ENCODE data around the gene XRCC5.

XRCC5 gene

DNA sequence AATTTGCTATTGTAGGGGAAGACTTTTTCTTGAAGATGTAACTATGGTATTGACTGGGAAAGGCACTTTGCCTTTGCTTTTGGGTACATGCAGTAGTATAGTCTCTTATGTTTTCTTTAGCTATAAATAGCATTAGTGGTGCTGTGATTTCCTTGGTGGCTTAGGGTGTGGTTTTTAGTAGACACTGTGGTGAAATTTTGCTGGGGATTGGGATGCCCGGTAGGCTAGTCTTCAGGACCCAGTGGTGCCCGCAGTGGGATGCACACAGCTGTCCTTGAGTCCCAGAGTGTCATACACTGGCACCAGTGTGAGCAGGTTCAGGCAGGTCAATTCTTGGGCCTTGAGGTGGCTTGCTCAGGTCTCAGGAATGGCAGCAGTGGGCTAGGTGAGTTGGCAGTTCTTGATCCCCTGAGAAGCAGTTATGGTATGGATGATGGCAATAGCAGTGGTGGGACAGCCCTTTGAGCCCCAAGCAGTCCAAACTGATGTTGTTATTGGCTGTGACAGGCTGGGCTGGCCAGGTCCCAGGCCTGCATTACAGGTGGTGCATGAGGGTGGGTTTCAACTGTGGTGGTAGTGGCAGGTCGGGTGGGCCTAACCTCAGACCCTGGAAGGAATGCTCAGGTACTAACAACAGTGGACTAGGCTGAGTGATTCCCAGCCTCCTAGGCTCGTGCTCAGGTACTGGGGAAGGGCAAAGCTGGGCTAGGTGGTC is 124.3 kb downstream of the XRCC5 start:
- no peak overlapping the region for H3K4me3 ChIP-seq (ENCODE audit: low read depth, low read length)
- no peak for TF ChIP-seq CTCF (IDR thresholded peaks at IDR 0.05; ENCODE audit: borderline replicate concordance, insufficient read depth, low read depth, low read length)

DNA sequence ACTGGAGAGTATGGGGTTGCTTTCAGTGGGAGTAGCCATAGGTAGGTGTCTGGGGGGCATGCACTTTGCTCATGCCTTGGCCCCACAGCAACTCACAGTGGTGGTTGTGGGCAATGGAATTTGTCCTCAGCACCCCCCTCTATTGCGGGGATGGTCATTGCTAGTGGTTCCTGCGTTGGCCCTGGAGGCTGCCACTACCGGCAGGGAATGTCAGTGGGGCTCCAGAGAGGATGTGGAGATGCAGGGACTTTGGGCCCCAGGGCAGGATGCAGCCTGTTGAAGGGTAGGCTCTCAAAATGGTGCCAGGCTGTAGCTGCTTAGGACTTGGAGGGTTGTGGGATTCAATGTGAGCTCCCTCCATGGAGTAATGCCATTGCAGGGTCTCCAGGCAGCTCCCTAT is 125.0 kb downstream of the XRCC5 start:
- TF ChIP-seq CTCF (IDR thresholded peaks at IDR 0.05; ENCODE audit: borderline replicate concordance, insufficient read depth, low read depth, low read length): no peak

DNA sequence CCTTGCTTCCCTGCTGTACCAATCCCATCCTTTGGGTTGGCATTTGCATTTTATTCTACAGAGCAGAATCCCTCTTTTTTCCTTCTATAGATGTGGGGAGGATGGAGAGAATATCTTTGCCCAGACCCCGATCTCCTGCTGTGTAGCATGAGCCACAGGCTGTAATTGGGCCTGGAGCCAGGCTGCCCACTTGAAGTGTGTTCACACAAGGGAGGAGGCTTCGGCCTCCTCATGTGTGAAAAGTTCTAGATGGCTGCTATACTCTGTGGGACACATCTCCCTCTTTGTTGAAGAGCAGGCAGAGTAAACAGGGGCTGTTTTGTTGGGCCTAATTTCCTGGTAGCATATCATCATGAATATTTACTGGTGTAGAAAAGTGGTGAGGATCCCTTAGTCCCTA is 126.3 kb downstream of the XRCC5 start:
- H3K4me3 ChIP-seq (ENCODE audit: low read depth, low read length): no peak overlapping the region
- TF ChIP-seq CTCF (IDR thresholded peaks at IDR 0.05; ENCODE audit: borderline replicate concordance, insufficient read depth, low read depth, low read length): no peak

More for the DNA sequence above, 125.0 kb downstream of the XRCC5 start:
- H3K4me3 ChIP-seq (ENCODE audit: low read depth, low read length): no peak overlapping the region

- no peak for TF ChIP-seq CTCF (IDR thresholded peaks at IDR 0.05; ENCODE audit: borderline replicate concordance, insufficient read depth, low read depth, low read length)
- no peak overlapping the region for H3K4me3 ChIP-seq (ENCODE audit: low read depth, low read length)
Measured at GRCh38 chr2:216235896-216236295, 126.7 kb downstream of the XRCC5 start.

DNA sequence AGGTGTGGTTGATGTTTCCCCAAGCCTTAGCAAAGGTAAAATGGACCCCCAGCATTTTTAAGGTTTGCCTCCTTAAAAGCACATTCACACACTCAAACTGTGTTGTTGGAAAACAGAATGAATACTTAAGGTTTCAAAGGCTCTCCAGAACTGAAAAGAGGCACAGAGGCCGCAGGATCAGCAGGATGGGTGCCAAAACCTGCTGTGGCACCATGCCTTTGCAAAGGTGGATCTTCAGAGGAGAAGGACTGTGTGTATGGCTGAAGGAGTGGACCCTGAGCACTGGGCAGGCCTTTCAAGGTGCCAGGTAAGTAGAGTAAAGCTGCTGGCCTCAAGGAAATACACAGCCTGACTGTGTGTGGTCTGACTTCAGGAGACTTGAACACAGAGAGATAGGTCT is 127.3 kb downstream of the XRCC5 start:
- TF ChIP-seq CTCF (IDR thresholded peaks at IDR 0.05; ENCODE audit: borderline replicate concordance, insufficient read depth, low read depth, low read length): no peak
- H3K4me3 ChIP-seq (ENCODE audit: low read depth, low read length): no peak overlapping the region

DNA sequence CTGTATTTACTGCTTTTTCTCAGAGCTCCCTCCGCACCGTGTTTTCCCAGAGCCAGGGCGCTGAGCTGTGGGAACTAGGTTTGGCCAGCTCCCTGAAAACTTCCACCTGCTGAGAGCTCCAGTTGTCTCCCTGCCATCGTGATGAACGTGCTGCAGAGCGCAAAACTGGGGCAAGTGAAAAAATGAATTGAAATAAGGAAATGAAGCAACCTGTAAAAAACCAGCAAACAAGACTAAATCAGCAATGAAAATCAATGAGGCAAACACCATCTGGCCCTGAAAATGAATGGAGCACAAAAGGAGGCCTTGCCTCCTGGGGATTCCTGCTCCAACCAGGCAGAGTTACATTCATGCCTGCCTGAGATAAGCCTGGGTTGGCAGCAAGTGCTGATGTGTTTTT is 133.2 kb downstream of the XRCC5 start:
- TF ChIP-seq CTCF (IDR thresholded peaks at IDR 0.05; ENCODE audit: borderline replicate concordance, insufficient read depth, low read depth, low read length): no peak
- no peak overlapping the region for H3K4me3 ChIP-seq (ENCODE audit: low read depth, low read length)

- TF ChIP-seq CTCF (IDR thresholded peaks at IDR 0.05; ENCODE audit: borderline replicate concordance, insufficient read depth, low read depth, low read length): no peak
- H3K4me3 ChIP-seq (ENCODE audit: low read depth, low read length): no peak overlapping the region
Measured at GRCh38 chr2:216243026-216243425, 133.9 kb downstream of the XRCC5 start.
